DND-41 (cell line): ENCODE data around the gene GDI1.
A peak's percentile ranks its signal among the peaks of the same experiment; 100 is the strongest.

Experiments used
- ATAC-seq: fragments of 200-7000 bp; cut with Tn5 transposase; 3 replicates; pipeline ENCODE4 v1.9.1; 2021; ENCODE audit warnings: low read depth; ENCODE audit not compliant: insufficient read depth
- DNase-seq: peaks from one replicate; pipeline ENCODE4 v3.0.0-alpha.2; 2020
- H2AFZ ChIP-seq: 2 replicates; pipeline ENCODE4 v1.6.0; 2012; ENCODE audit warnings: low read depth, low read length
- H3K27ac ChIP-seq: 2 replicates; pipeline ENCODE4 v1.5.1; 2012; ENCODE audit warnings: low read length, inconsistent platforms
- H3K27me3 ChIP-seq: fragments of 200-600 bp; sonication (generic); 2 replicates; pipeline ENCODE4 v1.6.0; 2012; ENCODE audit warnings: low read length, mild to moderate bottlenecking, inconsistent platforms; ENCODE audit not compliant: insufficient read depth, poor library complexity
- H3K36me3 ChIP-seq: 2 replicates; pipeline ENCODE4 v1.5.1; 2012; ENCODE audit warnings: low read length, inconsistent platforms; ENCODE audit not compliant: insufficient read depth
- H3K4me1 ChIP-seq: 2 replicates; pipeline ENCODE4 v1.5.1; 2012; ENCODE audit warnings: mild to moderate bottlenecking, low read length; ENCODE audit not compliant: insufficient read depth
- H3K4me2 ChIP-seq: 2 replicates; pipeline ENCODE4 v1.6.0; 2012; ENCODE audit warnings: mild to moderate bottlenecking, moderate library complexity, low read length, inconsistent platforms; ENCODE audit not compliant: insufficient read depth
- H3K4me3 ChIP-seq, 2 experiments: fragments of 200-600 bp in 1 of 2; shearing (Covaris generic) in 1 of 2; 2 replicates each; pipeline ENCODE4 v1.5.1; 2012 to 2016; ENCODE audit warnings: inconsistent platforms in 2 of 2, low read length in 2 of 2, mild to moderate bottlenecking in 2 of 2, low read depth in 1 of 2, moderate library complexity in 1 of 2
- H3K79me2 ChIP-seq: 2 replicates; pipeline ENCODE4 v1.6.0; 2012; ENCODE audit warnings: low read length, inconsistent platforms; ENCODE audit not compliant: insufficient read depth
- H3K9ac ChIP-seq: 2 replicates; pipeline ENCODE4 v1.6.0; 2012; ENCODE audit warnings: low read depth, mild to moderate bottlenecking, inconsistent platforms, low read length, moderate library complexity
- H3K9me3 ChIP-seq: 2 replicates; pipeline ENCODE4 v1.5.1; 2012; ENCODE audit warnings: low read length, moderate library complexity, mild to moderate bottlenecking, inconsistent platforms; ENCODE audit not compliant: insufficient read depth, severe bottlenecking
- H4K20me1 ChIP-seq: 2 replicates; pipeline ENCODE4 v1.6.0; 2012; ENCODE audit warnings: low read length; ENCODE audit not compliant: insufficient read depth
- EZH2 ChIP-seq: IDR thresholded peaks from 3 replicates; pipeline ENCODE4 v1.6.1; 2012; ENCODE audit warnings: borderline replicate concordance, low read depth, mild to moderate bottlenecking, moderate library complexity, low read length, inconsistent platforms; ENCODE audit not compliant: severe bottlenecking
- TF ChIP-seq, protein P1 (sequence below): IDR thresholded peaks from 2 replicates; pipeline ENCODE4 v1.5.1; 2012; ENCODE audit warnings: borderline replicate concordance, low read length, moderate library complexity, mild to moderate bottlenecking; ENCODE audit not compliant: poor library complexity, severe bottlenecking; ENCODE audit errors: extremely low read depth

GDI1 gene

DNA sequence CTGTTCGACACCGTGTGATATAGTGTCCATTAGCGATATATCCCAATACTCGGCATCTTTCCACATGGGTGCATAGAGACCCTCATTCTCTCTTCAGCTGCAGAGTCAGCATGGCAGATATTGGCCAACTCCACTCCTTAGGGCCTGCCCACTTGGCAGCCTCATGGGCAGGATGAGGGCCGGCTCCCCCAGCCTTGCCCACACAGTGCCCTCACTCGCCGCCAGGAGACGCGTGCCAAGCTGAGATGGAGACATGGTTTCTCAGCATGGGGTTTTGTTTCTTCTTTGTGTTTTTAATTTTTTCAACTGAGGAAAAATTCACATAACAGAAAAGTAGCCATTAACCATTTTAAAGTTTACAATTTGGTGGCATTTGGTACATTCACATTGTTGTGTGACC, 15.9 kb downstream of the GDI1 start:
- H3K79me2 ChIP-seq, result no peaks in the 10 kb centered on the region
- no peak overlapping the region for H3K4me2 ChIP-seq
- no peaks in the 10 kb centered on the region for H3K9me3 ChIP-seq
- H3K27me3 ChIP-seq, result no peaks in the 10 kb centered on the region
- H3K9ac ChIP-seq, result no peak overlapping the region
- H2AFZ ChIP-seq, result no peak overlapping the region
- no peak overlapping the region for H3K27ac ChIP-seq
- peaks cover 7% of the 10 kb centered on the region for H3K4me1 ChIP-seq
- no peak for ATAC-seq
- no peak for DNase-seq
- H3K36me3 ChIP-seq, result no peaks in the 10 kb centered on the region
- TF ChIP-seq, protein P1, sequence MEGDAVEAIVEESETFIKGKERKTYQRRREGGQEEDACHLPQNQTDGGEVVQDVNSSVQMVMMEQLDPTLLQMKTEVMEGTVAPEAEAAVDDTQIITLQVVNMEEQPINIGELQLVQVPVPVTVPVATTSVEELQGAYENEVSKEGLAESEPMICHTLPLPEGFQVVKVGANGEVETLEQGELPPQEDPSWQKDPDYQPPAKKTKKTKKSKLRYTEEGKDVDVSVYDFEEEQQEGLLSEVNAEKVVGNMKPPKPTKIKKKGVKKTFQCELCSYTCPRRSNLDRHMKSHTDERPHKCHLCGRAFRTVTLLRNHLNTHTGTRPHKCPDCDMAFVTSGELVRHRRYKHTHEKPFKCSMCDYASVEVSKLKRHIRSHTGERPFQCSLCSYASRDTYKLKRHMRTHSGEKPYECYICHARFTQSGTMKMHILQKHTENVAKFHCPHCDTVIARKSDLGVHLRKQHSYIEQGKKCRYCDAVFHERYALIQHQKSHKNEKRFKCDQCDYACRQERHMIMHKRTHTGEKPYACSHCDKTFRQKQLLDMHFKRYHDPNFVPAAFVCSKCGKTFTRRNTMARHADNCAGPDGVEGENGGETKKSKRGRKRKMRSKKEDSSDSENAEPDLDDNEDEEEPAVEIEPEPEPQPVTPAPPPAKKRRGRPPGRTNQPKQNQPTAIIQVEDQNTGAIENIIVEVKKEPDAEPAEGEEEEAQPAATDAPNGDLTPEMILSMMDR, result no peak
- H3K4me3 ChIP-seq, result no peak overlapping the region
- no peaks in the 10 kb centered on the region for H4K20me1 ChIP-seq

DNA sequence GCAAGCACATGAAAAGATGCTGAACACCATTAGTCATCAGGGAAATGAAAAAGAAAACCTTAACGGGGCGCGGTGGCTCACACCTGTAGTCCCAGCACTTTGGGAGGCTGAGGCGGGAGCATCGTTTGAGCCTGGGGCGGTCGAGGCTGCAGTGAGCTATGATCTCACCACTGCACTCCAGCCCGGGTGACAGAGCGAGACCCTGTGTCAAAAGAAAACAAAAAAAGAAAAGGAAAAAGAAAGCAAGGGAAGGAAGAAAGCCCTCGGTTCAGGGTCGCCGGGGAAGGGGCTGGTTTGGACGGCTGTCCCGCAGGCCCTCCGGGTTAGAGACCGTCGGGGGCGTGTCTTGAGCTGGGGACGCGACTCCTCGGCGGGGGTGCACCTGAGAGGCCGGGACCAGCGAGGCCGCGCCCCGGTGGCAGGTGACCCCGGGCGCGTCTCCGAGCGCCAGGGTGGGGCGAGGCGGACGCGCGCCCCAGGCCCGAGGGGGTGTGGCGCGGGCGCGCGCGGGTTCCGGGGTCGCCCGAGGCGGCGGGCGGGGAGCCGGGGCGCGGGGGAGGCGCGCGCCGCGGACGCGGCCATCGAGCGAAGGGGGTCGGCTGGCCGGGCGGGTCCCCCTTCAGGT, 20.6 kb downstream of the GDI1 start:
- ATAC-seq (peak; percentile 34), DNase-seq (peak; percentile 54)
- peaks cover 10% of the 10 kb centered on the region; the same call in 1 of the 2 replicates for H4K20me1 ChIP-seq
- peak overlapping the region; percentile 67 for H3K9ac ChIP-seq
- peak overlapping the region; percentile 72 for H3K4me2 ChIP-seq
- TF ChIP-seq EZH2, result no peak
- TF ChIP-seq, protein P1, result no peak
- H3K27me3 ChIP-seq, result no peaks in the 10 kb centered on the region
- peak overlapping the region; percentile 6 to 78; a peak in 3 of 4 replicates for H3K4me3 ChIP-seq
- peaks cover 20% of the 10 kb centered on the region for H3K36me3 ChIP-seq
- H3K79me2 ChIP-seq, result peaks cover 14% of the 10 kb centered on the region
- peak overlapping the region; percentile 76 for H2AFZ ChIP-seq
- peak overlapping the region; percentile 62; the same call in 1 of the 2 replicates for H3K27ac ChIP-seq
- H3K9me3 ChIP-seq, result no peaks in the 10 kb centered on the region
- H3K4me1 ChIP-seq, result peaks cover 25% of the 10 kb centered on the region

DNA sequence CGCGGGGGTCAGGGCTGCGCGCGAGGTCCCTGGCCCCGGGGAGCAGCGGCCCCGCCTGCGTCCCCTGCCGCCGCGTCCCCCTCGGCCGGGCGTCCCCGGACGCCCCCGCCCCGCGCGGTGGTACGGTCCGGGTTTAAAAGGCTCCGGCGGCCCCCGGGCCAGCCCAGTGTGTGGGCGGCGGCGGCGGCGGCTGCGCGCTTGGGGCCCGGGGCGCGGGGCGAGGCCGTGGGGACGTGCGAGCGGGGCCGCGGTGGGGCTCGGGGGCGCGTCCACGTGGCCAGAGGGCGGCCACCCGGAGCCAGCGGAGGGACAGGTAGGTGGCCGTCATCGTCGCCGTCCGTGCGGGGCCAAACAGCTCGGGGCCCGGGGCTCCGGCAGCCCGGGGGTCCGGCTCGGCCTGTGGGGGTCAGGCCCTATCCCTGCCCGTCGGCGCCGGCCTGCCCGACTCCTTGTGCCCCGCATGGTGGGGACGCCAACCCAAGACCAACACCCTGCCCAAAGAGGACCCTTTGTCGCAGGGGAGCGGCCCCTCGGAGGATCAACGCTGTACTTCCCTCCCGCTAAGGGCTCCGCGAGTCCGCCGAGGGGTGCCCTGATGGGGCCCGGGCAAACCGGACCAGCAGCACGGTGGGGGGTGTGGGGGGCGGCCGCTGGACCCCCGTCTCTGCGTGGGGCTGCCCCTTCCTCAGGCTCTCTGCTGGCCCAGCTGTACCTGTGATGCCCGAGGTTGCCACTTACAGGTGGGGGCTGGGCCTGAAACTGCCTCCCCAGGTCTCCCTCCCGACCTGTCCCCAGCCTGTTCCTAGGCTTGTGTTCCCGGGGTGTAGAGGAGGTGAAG, 21.4 kb downstream of the GDI1 start, which contains the start of gene PLXNA3:
Gene PLXNA3, plus strand, starts transcription at position 166 of the 838 bp plus-strand sequence. CDS start 1,903 bp downstream, outside the sequence.
- H3K27ac ChIP-seq, result peak within 1 kb of the TSS; percentile 62
- H2AFZ ChIP-seq, result peak within 1 kb of the TSS; percentile 76
- DNase-seq, result peak; percentile 62

More for the DNA sequence above, 21.4 kb downstream of the GDI1 start, which contains the start of gene PLXNA3:
- H3K79me2 ChIP-seq, result peaks cover 14% of the 10 kb centered on the region
- H3K4me3 ChIP-seq, result peak within 1 kb of the TSS; percentile 47 to 78; a peak in 3 of 4 replicates
- no peaks in the 10 kb centered on the region for H3K27me3 ChIP-seq
- peaks cover 20% of the 10 kb centered on the region for H3K36me3 ChIP-seq
- H3K4me1 ChIP-seq, result peaks cover 25% of the 10 kb centered on the region
- H3K4me2 ChIP-seq, result peak within 1 kb of the TSS; percentile 72
- peaks cover 10% of the 10 kb centered on the region; the same call in 1 of the 2 replicates for H4K20me1 ChIP-seq
- peak within 1 kb of the TSS; percentile 67 for H3K9ac ChIP-seq
- H3K9me3 ChIP-seq, result no peaks in the 10 kb centered on the region
- peak; percentile 73 for ATAC-seq
- TF ChIP-seq, protein P1, result no peak
- no peak for TF ChIP-seq EZH2
